ENCODE results near the gene AP1S3.
A peak's percentile ranks its signal among the peaks of the same experiment; 100 is the strongest.

The AP1S3 gene

DNA sequence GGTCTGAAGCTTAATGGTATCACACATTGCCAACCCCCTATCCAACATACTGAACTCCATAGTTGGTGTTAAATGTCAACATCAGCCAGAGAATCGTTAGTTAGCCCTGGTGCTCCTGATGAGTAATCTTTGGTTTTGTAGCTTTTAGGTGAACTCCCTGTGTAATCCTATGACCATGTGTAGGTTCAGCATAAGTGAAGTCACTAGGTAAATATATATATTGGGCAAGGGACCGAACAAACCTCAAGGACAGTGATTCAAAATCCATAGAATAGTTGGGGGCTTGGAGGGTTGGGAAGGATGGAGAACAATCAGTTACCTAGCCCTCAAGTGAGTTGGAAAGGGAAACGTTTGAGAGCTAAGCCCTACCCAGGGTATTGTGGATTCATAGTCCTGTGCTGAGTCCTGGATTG is 16.0 kb upstream of the AP1S3 start:
- TF ChIP-seq, protein P1, sequence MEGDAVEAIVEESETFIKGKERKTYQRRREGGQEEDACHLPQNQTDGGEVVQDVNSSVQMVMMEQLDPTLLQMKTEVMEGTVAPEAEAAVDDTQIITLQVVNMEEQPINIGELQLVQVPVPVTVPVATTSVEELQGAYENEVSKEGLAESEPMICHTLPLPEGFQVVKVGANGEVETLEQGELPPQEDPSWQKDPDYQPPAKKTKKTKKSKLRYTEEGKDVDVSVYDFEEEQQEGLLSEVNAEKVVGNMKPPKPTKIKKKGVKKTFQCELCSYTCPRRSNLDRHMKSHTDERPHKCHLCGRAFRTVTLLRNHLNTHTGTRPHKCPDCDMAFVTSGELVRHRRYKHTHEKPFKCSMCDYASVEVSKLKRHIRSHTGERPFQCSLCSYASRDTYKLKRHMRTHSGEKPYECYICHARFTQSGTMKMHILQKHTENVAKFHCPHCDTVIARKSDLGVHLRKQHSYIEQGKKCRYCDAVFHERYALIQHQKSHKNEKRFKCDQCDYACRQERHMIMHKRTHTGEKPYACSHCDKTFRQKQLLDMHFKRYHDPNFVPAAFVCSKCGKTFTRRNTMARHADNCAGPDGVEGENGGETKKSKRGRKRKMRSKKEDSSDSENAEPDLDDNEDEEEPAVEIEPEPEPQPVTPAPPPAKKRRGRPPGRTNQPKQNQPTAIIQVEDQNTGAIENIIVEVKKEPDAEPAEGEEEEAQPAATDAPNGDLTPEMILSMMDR (IDR thresholded peaks at IDR 0.05; ENCODE audit: borderline replicate concordance, insufficient read depth, low read depth, low read length) = no peak
- H3K4me3 ChIP-seq (ENCODE audit: low read depth, low read length) = no peak overlapping the region

DNA sequence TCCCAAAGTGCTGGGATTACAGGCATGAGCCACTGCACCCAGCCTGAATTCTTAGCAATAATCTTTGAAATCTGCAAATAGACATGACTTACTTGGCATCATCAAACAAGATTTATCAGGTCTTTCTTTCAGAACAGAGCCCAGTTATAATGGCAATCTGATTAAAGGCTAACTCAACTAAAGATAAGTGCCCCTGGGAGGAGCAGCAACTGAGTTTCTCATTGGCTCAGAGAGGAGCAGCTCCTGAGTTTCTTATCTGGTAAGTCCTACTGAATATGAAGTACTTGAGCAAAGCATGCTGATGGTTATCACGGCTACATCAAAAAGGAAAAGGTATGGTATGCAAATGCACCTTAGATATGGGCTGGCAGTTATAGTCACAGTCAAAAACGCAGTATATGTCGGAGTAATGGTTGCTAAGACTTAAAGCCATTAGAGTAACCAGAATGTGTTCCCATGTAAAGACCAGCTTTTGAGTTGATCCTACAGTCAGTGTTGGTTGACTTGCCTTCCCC is 15.0 kb upstream of the AP1S3 start:
- TF ChIP-seq, protein P1 (IDR thresholded peaks at IDR 0.05; ENCODE audit: borderline replicate concordance, insufficient read depth, low read depth, low read length) = no peak
- H3K4me3 ChIP-seq (ENCODE audit: low read depth, low read length) = no peak overlapping the region

DNA sequence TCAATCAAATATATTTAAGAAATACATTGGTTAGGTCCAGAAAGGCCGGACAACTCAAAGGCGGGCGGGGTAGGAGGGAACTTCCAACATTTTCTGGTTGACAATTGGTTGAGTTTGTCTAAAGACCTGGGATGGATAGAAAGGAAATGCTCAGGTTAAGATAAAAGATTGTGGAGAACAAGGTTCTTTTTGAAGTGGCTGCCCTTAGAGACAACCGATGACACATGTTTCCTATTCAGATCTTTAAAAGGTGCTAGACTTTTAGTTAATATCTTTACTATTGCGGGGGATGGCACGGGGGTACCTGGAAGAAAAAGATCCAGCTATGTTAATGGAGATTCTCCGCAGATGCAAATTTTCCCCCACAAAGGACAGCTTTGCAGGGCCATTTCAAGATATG is 10.0 kb upstream of the AP1S3 start:
- H3K4me3 ChIP-seq (ENCODE audit: low read depth, low read length) = no peak overlapping the region
- TF ChIP-seq, protein P1 (IDR thresholded peaks at IDR 0.05; ENCODE audit: borderline replicate concordance, insufficient read depth, low read depth, low read length) = no peak

DNA sequence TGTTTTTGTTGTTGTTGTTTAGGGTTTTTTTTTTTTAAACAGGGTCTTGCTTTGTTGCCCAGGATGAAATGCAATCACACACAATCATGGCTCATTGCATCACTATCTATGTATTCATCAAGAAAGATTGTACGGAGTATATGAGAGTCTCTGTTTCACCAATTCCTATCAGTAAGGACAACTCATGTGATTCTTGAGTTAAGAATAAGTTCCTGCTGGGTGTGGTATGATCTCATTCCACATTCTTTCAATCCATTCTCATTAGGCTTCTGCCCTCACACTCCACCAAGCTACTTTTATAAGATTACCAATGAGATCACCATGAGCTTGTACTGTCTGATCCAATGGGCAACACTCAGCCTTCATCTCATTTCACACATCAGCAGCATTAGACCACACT is 9.1 kb upstream of the AP1S3 start:
- TF ChIP-seq, protein P1 (IDR thresholded peaks at IDR 0.05; ENCODE audit: borderline replicate concordance, insufficient read depth, low read depth, low read length) = no peak
- H3K4me3 ChIP-seq (ENCODE audit: low read depth, low read length) = no peak overlapping the region

DNA sequence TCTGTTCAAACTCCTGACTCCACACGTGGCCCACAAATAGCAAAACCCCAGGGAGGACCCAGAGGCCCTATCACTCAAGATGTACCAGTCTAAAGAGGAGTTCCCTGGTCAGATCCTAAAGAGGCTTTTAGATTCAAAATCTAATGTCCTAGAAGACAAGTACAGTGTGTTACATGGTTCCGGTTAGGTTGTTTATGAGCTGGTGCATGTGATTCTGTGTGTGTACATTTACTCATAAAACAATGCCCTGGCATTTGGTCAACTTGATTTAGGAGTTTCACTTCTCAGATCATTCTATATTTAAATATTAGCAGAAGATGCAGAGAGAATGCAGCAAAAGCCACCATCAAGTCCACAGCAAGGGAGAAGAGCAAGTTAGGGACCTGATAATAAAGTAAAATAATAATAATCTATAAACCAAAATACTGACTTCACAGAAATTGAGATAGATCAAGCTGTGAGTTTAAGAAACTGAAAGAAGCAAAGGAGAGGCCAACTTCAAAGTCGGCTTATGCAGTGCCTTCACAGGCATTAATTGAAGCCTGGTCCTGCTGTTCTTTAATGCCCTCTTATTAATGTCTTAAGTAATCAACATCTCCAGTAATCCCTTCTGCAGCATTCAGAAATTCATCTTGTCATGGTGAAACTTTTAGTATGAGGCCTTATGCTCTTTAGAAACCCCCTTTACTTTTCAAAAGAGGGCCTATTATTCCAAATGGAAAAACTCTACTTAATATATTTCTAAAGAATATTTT is 4.2 kb upstream of the AP1S3 start:
- no peak overlapping the region for H3K4me3 ChIP-seq (ENCODE audit: low read depth, low read length)
- TF ChIP-seq, protein P1 (IDR thresholded peaks at IDR 0.05; ENCODE audit: borderline replicate concordance, insufficient read depth, low read depth, low read length) = no peak

DNA sequence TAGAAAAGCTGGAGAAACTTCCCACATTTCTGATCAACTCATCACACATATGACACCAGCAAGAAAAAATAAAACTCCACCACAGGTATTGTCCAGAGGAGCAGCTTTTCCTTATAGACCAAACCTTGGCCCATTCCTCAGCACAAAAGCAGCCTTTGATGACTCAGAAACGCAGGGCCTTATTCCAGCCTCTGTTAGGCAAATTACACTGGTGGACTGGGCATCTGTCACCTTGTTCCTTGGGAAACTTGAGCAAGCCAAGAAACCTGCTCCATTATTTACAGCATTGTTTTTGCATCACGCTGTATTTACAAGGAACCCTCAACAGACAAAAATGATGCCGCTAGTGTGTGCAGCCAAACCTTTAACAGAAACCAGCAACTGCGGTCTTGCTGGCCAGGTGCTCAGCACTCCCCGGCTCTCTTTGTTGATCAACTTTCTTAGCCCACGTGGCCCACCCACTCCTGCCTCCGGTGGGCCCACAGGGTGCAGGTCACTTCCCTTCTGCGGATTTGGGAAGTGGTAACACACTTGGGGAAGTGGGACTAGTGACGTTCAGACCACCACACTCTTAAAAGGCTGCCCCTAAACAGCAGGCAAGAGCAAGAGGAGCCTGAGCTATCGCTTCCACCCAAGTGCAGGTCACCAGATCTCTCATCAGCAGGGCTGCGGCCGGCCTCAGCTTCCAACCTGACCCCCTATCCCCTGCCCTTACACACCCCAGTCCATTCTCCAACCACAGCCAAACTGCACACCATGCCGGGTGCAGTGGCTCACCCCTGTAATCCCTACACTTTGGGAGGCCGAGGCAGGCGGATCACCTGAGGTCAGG is 1.5 kb downstream of the AP1S3 start:
- H3K4me3 ChIP-seq (ENCODE audit: low read depth, low read length) = peak overlapping the region; percentile 59
- TF ChIP-seq, protein P1 (IDR thresholded peaks at IDR 0.05; ENCODE audit: borderline replicate concordance, insufficient read depth, low read depth, low read length) = no peak
